GM21390 (cell line): Measurements from ENCODE around the gene MVB12B.

ENCODE experiments used
- ATAC-seq: cut with Tn5 transposase; IDR thresholded peaks from one replicate; pipeline ENCODE4 v1.9.1; 2021; ENCODE audit not compliant: unreplicated experiment

MVB12B gene

GRCh38 chr9:126486276-126486675, 159.6 kb downstream of the MVB12B start:
- no peak for ATAC-seq

GRCh38 chr9:126487856-126488255, 161.2 kb downstream of the MVB12B start:
- no peak for ATAC-seq

- no peak for ATAC-seq
These were observed 161.7 kb downstream of the MVB12B start for GRCh38 chr9:126488310-126488709.

DNA sequence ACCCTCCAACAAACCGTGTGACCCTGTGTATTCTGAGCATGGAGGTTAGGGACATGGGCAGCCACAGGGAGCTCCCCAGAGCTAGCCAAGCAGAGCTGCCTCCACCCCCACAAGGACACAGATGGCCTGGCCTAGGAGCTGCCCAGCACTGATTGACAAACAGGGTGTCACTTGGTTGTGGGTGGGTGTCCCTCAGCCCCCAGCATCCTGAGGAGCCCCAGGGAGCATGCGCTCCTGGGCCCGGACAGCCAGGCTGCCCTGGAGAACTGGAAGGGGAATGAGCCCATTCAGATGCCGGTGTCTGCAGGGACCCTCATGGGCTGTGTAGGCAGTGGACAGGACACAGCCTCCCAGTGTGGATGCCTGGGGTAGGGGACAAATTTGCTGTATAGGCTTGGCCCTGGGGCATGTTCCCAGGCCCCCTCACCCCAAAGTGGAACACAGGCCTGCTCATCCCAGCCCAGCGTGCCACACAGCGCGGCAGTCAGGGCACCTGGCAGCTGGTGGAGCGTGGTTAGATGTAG, 162.3 kb downstream of the MVB12B start:
- no peak for ATAC-seq

DNA sequence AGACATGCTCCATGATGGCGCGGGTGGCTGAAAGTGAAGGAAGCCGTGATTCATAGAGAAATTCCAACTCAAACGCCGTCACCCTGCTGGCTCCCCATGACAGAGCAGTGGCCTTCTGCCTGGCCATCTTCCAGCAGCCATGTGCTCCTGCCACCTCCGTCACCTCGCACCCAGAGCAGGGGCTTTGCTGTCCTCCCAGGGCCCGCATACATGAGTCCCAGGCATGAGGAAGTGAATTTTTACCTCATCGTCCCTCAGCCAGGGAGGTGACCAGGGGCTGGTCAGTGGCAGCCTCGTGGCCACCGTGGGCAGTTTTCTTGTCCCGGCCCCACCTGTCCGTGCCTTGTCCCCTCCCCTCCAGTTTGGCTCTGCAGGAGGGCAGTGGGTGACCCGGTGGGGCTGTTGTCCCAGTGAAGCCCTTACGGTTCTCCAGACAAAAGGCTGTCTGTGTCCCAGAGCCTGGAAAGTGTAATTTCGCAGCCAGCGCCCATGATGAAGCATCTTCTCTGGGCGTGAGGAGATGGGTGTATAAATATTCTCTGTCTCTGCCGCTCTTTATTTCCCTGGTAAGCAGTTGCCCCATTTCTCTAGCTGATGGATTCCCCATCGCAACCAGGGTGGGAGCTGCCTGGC, 163.1 kb downstream of the MVB12B start:
- no peak for ATAC-seq

DNA sequence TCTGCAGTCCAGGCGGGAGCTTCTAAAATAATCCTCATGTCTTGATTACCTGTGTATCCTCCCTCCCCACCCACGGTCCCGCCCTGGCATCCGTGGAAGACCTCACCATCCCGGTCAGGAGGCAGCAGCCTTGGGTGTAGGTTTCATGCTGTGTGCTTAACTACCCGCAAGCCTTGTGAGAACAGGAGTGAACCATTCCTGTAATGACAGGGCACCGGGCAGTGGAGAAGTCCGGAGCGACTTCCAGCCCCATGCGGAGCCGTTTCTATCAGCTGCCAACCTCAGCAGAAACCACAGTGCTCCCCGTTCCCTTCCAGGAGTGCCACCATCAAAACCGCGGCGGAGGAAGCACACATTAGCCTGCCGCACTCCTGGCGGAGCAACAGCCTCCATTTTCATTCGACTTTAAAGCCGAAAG, 163.6 kb downstream of the MVB12B start:
- ATAC-seq: no peak

- ATAC-seq: no peak
These were observed 164.4 kb downstream of the MVB12B start for GRCh38 chr9:126490871-126491567.

- no peak for ATAC-seq
These were observed 164.9 kb downstream of the MVB12B start for GRCh38 chr9:126491568-126491879.

GRCh38 chr9:126491949-126492348, 165.3 kb downstream of the MVB12B start:
- no peak for ATAC-seq

DNA sequence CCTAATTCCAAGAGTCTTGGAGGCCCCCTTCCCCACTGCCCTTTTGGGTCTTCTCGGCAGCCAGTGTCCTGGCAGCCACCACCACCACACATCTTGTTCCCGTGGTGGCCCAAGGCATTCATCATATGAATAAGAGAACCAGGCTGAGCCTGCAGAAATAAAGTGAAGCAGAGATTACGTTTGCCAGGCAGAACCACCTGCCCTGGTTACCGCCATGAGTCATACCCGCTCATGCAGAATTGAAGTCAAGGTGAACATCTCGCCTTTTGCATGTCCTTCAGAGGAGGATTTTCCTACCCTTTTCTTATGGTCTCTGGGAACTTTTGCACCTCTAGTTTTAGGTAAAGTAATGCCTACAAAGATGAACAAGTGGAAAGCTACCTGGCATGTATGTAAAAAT, 167.6 kb downstream of the MVB12B start:
- ATAC-seq: no peak

DNA sequence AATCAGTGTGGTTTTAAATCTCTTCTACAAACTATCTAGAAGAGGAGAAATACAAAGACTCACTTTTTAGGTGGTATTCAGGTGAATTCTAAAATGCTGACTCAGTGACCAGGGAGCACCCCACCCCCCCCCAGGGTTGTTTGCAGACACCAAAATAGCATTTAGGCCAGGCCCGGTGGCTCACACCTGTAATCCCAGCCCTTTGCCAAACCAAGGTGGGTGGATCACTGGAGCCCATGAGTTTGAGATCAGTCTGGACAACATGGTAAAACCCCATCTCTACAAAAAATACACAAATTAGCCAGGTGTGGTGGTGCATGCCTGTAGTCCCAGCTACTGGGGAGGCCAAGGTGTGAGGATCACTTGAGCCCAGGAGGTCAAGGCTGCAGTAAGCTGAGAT, 168.1 kb downstream of the MVB12B start:
- ATAC-seq: no peak

GRCh38 chr9:126495411-126496180, 169.0 kb downstream of the MVB12B start:
- no peak for ATAC-seq

DNA sequence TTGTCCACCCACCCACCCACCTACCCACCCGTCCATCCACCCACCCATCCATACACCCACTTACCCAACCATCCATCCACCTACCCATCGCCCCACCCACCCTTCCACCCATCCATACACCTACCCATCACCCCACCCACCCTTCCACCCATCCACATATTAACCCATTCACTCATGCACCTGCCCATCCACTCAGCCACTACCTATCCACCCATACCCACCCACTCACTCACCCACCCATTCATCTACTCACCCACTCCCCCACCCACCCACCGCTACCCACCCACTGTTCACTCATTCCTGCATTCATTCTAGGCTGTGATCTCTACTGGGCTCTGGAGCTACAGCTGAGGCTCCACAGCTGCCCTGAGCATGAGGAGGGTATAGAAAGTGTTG, 169.6 kb downstream of the MVB12B start:
- no peak for ATAC-seq

GRCh38 chr9:126496781-126497659, 170.4 kb downstream of the MVB12B start:
- no peak for ATAC-seq

GRCh38 chr9:126497660-126498275, 171.1 kb downstream of the MVB12B start:
- no peak for ATAC-seq

DNA sequence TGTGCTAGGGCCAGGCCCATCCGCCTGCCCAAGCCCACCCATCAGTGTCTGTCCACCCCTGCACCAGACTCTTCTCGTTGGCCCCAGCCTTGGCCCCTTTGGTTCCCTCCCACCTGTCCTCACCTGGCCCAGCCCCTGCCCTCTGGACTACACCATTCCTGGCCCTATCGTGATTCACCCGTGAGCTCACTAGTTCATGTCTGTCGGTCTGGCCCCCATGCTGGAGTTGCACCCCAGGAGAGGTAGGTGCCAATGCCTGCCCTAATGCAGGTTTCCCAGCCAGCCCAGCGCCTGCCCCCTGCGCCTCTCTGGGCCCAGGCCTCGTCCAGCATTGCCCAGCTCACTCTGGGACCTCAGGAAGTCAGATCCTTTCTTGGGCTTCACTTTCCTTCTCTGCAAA, 171.7 kb downstream of the MVB12B start:
- ATAC-seq: no peak

DNA sequence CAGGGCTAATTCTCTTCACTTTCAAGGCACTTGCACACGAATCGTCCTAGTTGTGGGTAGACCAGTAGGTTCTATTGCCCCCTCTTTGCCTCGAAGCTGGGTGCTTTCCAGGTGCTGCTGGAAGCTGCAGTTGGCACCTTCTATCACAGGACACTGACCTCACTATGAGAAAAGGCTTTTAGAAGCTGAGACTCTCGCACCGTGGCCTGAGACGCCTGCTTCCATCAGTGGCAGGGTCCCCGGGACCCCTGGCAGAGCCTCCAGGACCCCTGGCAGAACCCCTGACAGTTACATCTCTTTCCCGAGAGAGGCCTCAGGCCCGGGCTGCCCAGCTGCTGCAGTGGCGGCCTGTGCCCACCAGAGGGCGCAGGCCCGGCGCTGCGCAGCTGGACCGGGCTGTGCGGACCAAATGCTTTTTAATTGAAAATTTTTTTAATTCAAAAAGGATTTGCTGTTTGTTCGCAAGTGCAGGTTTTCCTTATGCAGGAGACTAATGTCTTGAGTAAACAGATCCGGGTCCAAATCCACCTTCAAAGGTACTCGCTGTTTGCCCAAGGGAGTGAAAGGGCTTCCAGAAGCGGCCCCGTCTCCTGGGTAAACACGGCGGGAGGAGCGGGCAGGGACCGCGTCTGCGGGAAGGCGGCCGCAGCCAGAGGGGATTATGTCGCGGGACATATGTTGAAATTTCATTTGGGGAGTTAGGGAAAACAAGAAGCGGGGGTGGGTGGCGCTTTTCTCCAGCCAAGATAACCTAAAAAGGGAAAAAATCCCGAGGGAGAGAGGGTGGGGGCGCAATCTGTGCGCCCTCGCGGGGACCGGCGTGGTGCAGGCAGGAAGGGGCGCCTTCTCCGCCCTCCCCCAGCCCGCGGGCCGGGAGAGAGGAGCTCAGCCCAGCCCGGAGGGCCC, 172.6 kb downstream of the MVB12B start:
- ATAC-seq: no peak

GRCh38 chr9:126499911-126500599, 173.4 kb downstream of the MVB12B start:
- no peak for ATAC-seq
